ENCODE measurements around the gene PRAC1.
A peak's percentile ranks its signal among the peaks of the same experiment; 100 is the strongest.

GRCh38 chr17:48678141-48678971 is 44.0 kb downstream of the PRAC1 start:
- TF ChIP-seq CTCF (IDR thresholded peaks at IDR 0.05) (peak; percentile 71 to 96 (median 84)), POLR2A (IDR thresholded peaks at IDR 0.05) (no peak)

Measured in adrenal gland (tissue), 5 donors.